ENCODE measurements around the gene CA12.
"Not testable (repeated sequence)": the region's sequence is repeated elsewhere in the genome, so short reads cannot be mapped to it uniquely, and the experiment has no call there.

CA12 gene

GRCh38 chr15:63381301-63382204 is at the start of gene CA12:
TSS of gene CA12 (minus strand) at chr15:63381846. CDS start at chr15:63381720, 126 bp downstream.
- DNase-seq (ENCODE audit: low spot score): peak; percentile 72

DNA sequence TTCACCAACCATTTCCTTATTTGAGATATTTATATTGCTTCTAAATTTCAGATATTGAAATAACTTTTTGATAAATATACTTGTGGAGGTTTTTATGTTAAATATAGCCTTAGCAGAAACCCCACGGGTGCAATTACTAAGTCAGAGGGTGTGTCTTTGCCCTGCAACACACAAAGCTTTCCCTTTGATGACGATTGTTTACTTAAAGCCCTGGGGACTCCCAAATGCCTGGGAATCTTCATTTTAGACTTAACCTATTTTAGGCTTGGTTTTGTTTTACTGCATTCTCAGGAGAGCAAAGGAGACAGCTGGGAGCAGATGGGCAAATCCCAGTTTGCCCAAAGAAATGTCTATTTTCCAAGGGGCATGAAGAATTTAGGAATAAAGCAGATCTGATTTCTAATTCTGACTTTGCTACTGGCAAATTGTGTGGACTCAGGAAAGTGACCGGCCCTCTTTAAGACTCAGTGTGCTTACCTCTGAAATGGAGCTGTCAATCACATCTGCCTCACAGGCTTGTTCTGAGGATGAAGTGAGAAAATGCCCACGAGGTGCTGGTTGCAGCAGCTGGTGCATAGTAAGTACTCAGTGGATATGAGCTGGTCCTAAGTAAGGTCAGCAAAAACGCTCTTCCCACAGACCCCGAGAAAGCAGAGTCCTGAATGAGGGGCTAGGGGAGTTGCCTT is 49.3 kb upstream of the CA12 start:
- DNase-seq (ENCODE audit: low spot score): no peak

GRCh38 chr15:63426552-63426951 is 44.9 kb upstream of the CA12 start:
- no peak for DNase-seq (ENCODE audit: low spot score)

GRCh38 chr15:63425426-63425985 is 43.9 kb upstream of the CA12 start:
- no peak for DNase-seq (ENCODE audit: low spot score)

DNA sequence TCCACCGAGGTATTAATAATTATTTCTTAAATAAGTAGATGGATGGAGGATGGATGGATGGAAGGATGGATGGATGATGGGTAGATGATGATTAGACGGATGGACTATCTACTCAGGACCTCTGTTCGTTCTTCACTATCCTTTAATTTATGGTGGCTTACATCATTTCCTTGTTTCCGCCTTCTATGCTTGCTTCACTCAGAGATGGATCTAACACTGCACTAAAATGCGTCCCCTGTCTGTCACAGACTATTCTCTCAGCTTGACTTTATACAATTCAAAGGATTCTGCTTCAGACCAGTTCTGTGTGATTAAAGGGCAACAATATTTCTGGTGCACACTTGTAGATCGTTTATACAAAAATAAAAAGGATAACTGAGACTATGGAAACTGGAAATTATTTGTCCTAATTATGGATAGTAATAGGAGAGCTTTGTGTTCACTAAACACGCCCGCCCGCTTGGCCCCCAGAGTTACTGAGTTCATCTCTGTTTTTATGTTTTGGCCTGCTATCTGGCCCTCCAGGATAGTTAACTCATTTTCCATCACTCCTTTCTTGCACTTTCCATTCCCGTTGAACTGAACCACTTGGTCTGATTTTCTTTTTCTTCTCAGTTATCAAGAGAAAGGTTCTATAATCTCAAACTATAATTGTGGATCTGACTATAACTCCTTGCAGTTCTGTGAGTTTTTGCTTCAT is 41.4 kb upstream of the CA12 start:
- DNase-seq (ENCODE audit: low spot score): no peak

- DNase-seq (ENCODE audit: low spot score): no peak
Observed at GRCh38 chr15:63421433-63421832, 39.8 kb upstream of the CA12 start.

GRCh38 chr15:63420333-63420747 is 38.7 kb upstream of the CA12 start:
- DNase-seq (ENCODE audit: low spot score): no peak

GRCh38 chr15:63418811-63419210 is 37.2 kb upstream of the CA12 start:
- DNase-seq (ENCODE audit: low spot score): no peak

- DNase-seq (ENCODE audit: low spot score): no peak
Observed at GRCh38 chr15:63417721-63418120, 36.1 kb upstream of the CA12 start.

DNA sequence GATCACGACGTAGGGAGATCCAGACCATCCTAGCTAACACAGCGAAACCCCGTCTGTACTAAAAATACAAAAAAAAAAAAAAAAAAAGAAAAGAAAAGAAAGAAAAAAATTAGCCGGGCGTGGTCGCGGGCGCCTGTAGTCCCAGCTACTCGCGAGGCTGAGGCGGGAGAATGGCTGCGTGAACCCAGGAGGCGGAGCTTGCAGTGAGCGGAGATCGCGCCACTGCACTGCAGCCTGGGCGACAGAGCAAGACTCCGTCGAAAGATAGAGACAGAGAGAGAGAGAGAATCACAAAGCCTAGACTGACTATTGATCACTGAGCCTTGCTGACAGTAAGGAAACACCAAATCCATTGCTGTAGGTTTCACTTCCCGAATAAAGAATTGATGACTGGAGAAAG is 35.6 kb upstream of the CA12 start:
- DNase-seq (ENCODE audit: low spot score): not testable (repeated sequence)

DNA sequence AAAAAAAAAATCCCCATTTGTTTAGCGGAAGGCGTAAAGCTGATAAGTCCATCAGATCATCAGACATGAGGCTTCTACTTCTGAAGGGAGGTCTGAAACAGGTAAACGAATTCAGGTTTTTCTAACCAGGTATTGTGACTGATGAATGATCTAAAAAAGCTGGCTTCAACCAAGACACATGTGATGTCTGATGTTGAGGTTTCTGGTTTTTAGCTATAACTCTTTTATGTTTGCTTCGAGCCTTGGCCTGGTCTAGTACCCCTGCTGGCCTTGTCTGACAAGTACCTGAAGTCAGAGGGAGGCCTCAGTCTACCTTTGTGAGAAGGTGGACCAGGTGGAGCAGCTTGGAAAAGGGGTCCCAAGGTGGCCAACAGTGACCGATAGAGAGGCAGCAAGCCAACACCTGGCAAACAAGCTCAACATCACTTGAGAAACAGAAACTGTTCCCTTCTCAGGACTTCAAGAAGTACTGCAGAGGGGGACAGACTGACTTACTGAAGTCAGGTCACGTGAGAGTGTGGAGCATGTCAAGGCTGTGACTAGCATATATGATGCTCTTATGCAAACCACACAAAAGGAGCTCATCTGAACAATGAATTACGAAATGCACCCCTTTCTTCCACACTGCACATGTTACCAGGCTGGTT is 33.0 kb upstream of the CA12 start:
- DNase-seq (ENCODE audit: low spot score): no peak

DNA sequence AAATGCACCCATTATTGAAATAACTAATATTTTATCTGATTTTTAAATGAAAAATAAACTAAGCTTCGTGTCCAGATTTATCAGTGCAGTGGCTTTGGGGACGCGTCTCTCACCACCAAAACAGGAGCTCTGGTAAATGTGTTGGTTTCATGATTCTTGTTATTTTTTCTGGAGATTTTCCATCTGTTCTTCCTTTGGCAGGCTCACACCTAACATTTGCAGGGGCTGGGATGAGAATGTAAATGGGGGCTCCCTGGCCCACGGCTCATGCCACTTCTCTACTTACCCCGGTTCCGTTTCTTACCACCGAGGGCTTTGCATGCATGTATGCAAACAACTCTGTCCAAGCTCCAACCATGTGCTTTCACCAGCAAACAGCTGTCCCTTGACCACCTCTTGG is 30.9 kb upstream of the CA12 start:
- no peak for DNase-seq (ENCODE audit: low spot score)

DNA sequence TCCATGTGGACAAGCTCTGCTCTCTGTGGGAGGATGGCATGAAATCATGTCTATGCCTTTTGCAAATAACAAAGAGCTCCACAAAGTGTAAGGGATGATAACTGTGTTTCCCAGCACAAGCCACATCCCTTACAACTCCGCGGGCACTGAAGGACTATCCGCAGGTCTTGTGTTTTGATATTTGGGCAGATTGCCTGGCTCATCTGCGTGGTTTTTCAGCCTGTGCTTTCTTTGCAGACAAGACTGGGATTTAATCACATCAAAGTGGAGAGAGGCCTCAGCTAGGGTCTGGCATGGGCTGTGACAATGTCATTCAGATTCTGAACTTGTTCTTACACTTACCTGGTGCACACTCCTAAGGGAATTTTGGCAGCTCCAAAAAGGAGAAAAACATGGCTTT is 30.2 kb upstream of the CA12 start:
- no peak for DNase-seq (ENCODE audit: low spot score)

- no peak for DNase-seq (ENCODE audit: low spot score)
Observed at GRCh38 chr15:63409179-63409578, 27.5 kb upstream of the CA12 start.

GRCh38 chr15:63408524-63408923 is 26.9 kb upstream of the CA12 start:
- no peak for DNase-seq (ENCODE audit: low spot score)

DNA sequence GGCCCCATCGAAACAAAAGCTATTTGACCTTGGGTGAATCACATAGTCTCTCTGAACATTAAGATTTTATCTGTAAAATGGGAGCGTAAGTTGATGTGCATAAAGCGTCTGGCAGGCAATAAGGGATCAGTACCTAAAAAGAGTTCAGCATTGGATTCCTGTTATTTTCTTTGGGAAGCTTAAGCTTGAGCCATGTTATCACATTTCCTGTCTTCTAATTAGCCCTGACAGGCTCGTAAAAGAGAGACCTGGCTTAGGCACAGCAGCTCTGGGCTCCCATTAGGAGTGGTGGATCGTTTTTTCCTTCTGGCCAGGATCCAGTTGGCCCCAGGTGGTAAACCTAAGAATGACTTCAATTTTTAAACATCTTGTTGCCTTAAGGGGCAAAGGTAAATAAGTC is 26.0 kb upstream of the CA12 start:
- DNase-seq (ENCODE audit: low spot score): no peak

DNA sequence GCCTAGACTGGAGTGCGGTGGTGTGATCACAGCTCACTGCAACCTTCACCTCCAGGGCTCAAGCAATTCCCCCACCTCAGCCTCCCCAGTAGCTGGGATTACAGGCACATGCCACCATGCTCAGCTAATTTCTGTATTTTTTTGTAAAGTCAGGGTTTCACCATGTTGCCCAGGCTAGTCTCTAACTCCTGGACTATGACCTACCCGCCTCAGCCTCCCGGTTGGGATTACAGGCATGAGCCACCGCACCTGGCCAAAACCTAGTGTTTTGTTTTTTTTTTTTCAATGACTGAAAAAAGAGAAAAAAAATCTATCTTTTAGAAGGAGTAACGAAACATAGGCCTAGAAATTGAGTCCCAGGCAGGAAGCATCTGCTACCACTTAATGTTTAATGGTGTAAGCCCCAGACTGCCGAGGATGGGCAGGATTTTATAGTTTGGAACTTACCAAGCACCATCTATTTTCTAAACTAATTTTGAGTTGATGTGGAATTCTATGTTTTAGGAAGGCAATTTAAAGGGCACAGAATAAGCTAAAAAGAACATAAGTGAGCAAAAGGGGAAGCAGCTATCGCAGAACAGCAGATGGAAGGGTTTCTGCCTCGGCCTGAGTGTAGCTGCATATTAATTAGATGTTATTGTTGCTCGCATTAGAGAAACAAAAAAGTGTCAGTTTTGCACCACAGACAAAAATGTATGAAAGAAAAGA is 24.2 kb upstream of the CA12 start:
- no peak for DNase-seq (ENCODE audit: low spot score)

- no peak for DNase-seq (ENCODE audit: low spot score)
Observed at GRCh38 chr15:63405159-63405558, 23.5 kb upstream of the CA12 start.

GRCh38 chr15:63403254-63403945 is 21.8 kb upstream of the CA12 start:
- no peak for DNase-seq (ENCODE audit: low spot score)

DNA sequence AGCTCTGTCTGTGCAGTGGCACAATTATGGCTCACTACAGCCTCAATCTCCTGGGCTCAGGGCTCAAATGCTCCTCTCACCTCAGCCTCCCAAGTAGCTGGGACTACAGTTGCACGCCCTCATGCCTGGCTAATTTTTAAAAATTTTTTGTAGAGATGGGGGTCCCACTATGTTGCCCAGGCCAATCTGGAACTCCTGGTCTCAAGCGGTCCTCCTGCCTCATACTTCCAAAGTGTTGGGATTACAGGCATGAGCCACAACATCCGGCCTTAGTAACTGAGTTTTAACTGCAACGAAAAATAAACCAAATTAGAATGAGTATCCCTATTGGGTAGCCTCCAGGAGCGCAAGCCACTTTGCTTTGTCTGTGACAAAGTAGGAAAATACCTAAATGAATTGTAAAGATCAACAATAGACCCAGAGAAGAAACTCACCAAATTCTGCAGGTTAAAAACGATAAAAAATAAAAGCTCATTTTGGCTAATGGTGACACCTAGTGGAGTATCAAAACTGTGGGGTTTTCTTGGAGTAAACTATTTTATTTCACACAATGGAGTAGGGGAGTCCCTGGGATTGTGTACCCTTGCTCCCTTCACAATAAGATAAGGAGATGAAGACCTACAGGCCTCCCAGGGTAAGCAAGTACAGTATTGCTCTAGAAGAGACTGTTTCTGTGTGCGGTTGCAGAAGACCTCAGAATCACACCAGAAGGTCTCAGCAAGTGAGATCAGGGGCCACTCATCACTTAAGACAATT is 21.0 kb upstream of the CA12 start:
- no peak for DNase-seq (ENCODE audit: low spot score)

Data from left forelimb (tissue), 1 donor.